ENCODE measurements around the gene CCL1.

DNA sequence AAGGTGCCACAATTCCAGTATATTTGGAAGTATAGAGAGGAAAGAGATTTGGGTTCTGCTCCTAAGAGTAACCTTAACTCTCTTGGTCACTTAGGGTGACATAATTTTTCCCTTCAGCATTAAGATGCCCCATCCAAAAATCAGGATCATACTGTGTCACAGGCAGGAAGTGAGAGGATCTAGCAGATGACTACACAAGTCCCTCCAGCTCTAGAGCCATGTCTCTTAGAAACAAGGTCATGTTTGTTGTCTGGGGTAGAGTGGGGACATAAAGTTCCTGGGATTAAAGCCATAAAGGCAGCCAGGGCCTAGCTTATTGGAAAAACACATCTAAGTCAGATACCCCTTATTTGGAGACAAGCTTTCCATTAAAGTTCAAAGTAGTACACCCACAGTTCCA is 41.1 kb downstream of the CCL1 start:
- TF ChIP-seq ZNF8 (CRISPR knock-in tag; IDR thresholded peaks at IDR 0.05) (no peak), ZC3H10 (CRISPR knock-in tag; IDR thresholded peaks at IDR 0.05) (no peak), SNAI2 (CRISPR knock-in tag; IDR thresholded peaks at IDR 0.05) (no peak), TOX (CRISPR knock-in tag; IDR thresholded peaks at IDR 0.05; ENCODE audit: borderline replicate concordance) (no peak), ZNF565 (CRISPR knock-in tag; conservative IDR thresholded peaks at IDR 0.05; ENCODE audit: low read depth) (no peak), CSDC2 (CRISPR knock-in tag; IDR thresholded peaks at IDR 0.05) (no peak), ARNTL (CRISPR knock-in tag; IDR thresholded peaks at IDR 0.05; ENCODE audit: borderline replicate concordance, low read depth) (no peak), ESRRG (CRISPR knock-in tag; IDR thresholded peaks at IDR 0.05) (no peak)
- TF ChIP-seq, protein P1, sequence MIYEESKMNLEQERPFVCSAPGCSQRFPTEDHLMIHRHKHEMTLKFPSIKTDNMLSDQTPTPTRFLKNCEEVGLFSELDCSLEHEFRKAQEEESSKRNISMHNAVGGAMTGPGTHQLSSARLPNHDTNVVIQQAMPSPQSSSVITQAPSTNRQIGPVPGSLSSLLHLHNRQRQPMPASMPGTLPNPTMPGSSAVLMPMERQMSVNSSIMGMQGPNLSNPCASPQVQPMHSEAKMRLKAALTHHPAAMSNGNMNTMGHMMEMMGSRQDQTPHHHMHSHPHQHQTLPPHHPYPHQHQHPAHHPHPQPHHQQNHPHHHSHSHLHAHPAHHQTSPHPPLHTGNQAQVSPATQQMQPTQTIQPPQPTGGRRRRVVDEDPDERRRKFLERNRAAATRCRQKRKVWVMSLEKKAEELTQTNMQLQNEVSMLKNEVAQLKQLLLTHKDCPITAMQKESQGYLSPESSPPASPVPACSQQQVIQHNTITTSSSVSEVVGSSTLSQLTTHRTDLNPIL (CRISPR knock-in tag; IDR thresholded peaks at IDR 0.05; ENCODE audit: low read depth), result no peak
- TF ChIP-seq, protein P2, sequence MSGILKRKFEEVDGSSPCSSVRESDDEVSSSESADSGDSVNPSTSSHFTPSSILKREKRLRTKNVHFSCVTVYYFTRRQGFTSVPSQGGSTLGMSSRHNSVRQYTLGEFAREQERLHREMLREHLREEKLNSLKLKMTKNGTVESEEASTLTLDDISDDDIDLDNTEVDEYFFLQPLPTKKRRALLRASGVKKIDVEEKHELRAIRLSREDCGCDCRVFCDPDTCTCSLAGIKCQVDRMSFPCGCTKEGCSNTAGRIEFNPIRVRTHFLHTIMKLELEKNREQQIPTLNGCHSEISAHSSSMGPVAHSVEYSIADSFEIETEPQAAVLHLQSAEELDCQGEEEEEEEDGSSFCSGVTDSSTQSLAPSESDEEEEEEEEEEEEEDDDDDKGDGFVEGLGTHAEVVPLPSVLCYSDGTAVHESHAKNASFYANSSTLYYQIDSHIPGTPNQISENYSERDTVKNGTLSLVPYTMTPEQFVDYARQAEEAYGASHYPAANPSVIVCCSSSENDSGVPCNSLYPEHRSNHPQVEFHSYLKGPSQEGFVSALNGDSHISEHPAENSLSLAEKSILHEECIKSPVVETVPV (CRISPR knock-in tag; IDR thresholded peaks at IDR 0.05), result no peak
- TF ChIP-seq, protein P3, sequence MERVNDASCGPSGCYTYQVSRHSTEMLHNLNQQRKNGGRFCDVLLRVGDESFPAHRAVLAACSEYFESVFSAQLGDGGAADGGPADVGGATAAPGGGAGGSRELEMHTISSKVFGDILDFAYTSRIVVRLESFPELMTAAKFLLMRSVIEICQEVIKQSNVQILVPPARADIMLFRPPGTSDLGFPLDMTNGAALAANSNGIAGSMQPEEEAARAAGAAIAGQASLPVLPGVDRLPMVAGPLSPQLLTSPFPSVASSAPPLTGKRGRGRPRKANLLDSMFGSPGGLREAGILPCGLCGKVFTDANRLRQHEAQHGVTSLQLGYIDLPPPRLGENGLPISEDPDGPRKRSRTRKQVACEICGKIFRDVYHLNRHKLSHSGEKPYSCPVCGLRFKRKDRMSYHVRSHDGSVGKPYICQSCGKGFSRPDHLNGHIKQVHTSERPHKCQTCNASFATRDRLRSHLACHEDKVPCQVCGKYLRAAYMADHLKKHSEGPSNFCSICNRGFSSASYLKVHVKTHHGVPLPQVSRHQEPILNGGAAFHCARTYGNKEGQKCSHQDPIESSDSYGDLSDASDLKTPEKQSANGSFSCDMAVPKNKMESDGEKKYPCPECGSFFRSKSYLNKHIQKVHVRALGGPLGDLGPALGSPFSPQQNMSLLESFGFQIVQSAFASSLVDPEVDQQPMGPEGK (CRISPR knock-in tag; IDR thresholded peaks at IDR 0.05; ENCODE audit: borderline replicate concordance), result no peak

All from SK-N-SH treated with all-trans-retinoic acid at 6 μM for 48 hours (cell line).